ENCODE results near the gene SSMEM1.
A peak's percentile ranks its signal among the peaks of the same experiment; 100 is the strongest.
"Not testable (repeated sequence)": the region's sequence is repeated elsewhere in the genome, so short reads cannot be mapped to it uniquely, and the experiment has no call there.

SSMEM1 gene

GRCh38 chr7:130182990-130183389 is 24.7 kb upstream of the SSMEM1 start:
- FAIRE-seq (peak; percentile 74), DNase-seq (ENCODE audit: insufficient read length, low spot score) (no peak)
- TF ChIP-seq TAF1 (IDR thresholded peaks at IDR 0.05; ENCODE audit: low read depth, low read length) = no peak
- no peak for TF ChIP-seq POU2F2 (IDR thresholded peaks at IDR 0.05; ENCODE audit: low read depth, low read length)
- TF ChIP-seq POLR2AphosphoS5 (IDR thresholded peaks at IDR 0.05; ENCODE audit: low read depth, low read length) = no peak
- TF ChIP-seq SPI1 (IDR thresholded peaks at IDR 0.05; ENCODE audit: low read depth, low read length) = no peak
- no peak for TF ChIP-seq PAX5 (IDR thresholded peaks at IDR 0.05; ENCODE audit: insufficient read depth, low read length, severe bottlenecking)
- no peak for TF ChIP-seq POLR2A (IDR thresholded peaks at IDR 0.05; ENCODE audit: low read depth, low read length)

DNA sequence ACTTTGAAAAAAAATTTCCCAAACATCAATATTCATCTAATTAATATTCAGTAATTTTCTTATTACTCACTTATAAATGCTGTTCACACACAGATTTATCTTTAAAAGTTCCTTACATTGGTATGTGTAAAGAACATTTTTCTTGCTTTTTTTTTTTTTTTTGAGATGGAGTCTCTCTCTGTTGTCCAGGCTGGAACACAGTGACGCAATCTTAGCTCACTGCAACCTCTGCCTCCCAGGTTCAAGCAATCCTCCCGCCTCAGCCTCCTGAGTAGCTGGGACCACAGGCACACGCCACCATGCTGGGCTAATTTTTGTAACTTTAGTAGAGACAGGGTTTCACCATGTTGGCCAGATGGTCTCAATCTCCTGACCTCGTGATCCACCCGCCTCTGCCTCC is 23.3 kb upstream of the SSMEM1 start:
- FAIRE-seq; DNase-seq (ENCODE audit: insufficient read length, low spot score): not testable (repeated sequence)

GRCh38 chr7:130187360-130187759 is 20.3 kb upstream of the SSMEM1 start:
- TF ChIP-seq POU2F2 (IDR thresholded peaks at IDR 0.05; ENCODE audit: low read depth, low read length) (no peak), POLR2A (IDR thresholded peaks at IDR 0.05; ENCODE audit: low read depth, low read length) (no peak), PAX5 (IDR thresholded peaks at IDR 0.05; ENCODE audit: insufficient read depth, low read length, severe bottlenecking) (no peak), SPI1 (IDR thresholded peaks at IDR 0.05; ENCODE audit: low read depth, low read length) (no peak), POLR2AphosphoS5 (IDR thresholded peaks at IDR 0.05; ENCODE audit: low read depth, low read length) (no peak)
- no peak for DNase-seq (ENCODE audit: insufficient read length, low spot score)
- no peak for FAIRE-seq

- FAIRE-seq (no peak), DNase-seq (ENCODE audit: insufficient read length, low spot score) (no peak)
These were observed 18.3 kb upstream of the SSMEM1 start for GRCh38 chr7:130189343-130189742.

GRCh38 chr7:130191791-130192190 is 15.9 kb upstream of the SSMEM1 start:
- FAIRE-seq = peak; percentile 31
- no peak for DNase-seq (ENCODE audit: insufficient read length, low spot score)
- no peak for TF ChIP-seq POLR2A (IDR thresholded peaks at IDR 0.05; ENCODE audit: low read depth, low read length)
- TF ChIP-seq SPI1 (IDR thresholded peaks at IDR 0.05; ENCODE audit: low read depth, low read length) = no peak
- TF ChIP-seq POU2F2 (IDR thresholded peaks at IDR 0.05; ENCODE audit: low read depth, low read length) = no peak
- TF ChIP-seq TAF1 (IDR thresholded peaks at IDR 0.05; ENCODE audit: low read depth, low read length) = no peak
- peak; percentile 63 for TF ChIP-seq PAX5 (IDR thresholded peaks at IDR 0.05; ENCODE audit: insufficient read depth, low read length, severe bottlenecking)
- no peak for TF ChIP-seq POLR2AphosphoS5 (IDR thresholded peaks at IDR 0.05; ENCODE audit: low read depth, low read length)

More at GRCh38 chr7:130189343-130189742, 18.3 kb upstream of the SSMEM1 start:
- TF ChIP-seq PAX5 (IDR thresholded peaks at IDR 0.05; ENCODE audit: insufficient read depth, low read length, severe bottlenecking) (no peak), POLR2A (IDR thresholded peaks at IDR 0.05; ENCODE audit: low read depth, low read length) (no peak), POU2F2 (IDR thresholded peaks at IDR 0.05; ENCODE audit: low read depth, low read length) (no peak), POLR2AphosphoS5 (IDR thresholded peaks at IDR 0.05; ENCODE audit: low read depth, low read length) (no peak), TAF1 (IDR thresholded peaks at IDR 0.05; ENCODE audit: low read depth, low read length) (no peak), SPI1 (IDR thresholded peaks at IDR 0.05; ENCODE audit: low read depth, low read length) (no peak)

GRCh38 chr7:130195396-130195795 is 12.3 kb upstream of the SSMEM1 start:
- no peak for DNase-seq (ENCODE audit: insufficient read length, low spot score)
- TF ChIP-seq SPI1 (IDR thresholded peaks at IDR 0.05; ENCODE audit: low read depth, low read length) (no peak), POLR2AphosphoS5 (IDR thresholded peaks at IDR 0.05; ENCODE audit: low read depth, low read length) (no peak), POU2F2 (IDR thresholded peaks at IDR 0.05; ENCODE audit: low read depth, low read length) (no peak), POLR2A (IDR thresholded peaks at IDR 0.05; ENCODE audit: low read depth, low read length) (no peak), PAX5 (IDR thresholded peaks at IDR 0.05; ENCODE audit: insufficient read depth, low read length, severe bottlenecking) (no peak), TAF1 (IDR thresholded peaks at IDR 0.05; ENCODE audit: low read depth, low read length) (no peak)
- no peak for FAIRE-seq

- FAIRE-seq (no peak), DNase-seq (ENCODE audit: insufficient read length, low spot score) (no peak)
- TF ChIP-seq POLR2AphosphoS5 (IDR thresholded peaks at IDR 0.05; ENCODE audit: low read depth, low read length) = no peak
- no peak for TF ChIP-seq PAX5 (IDR thresholded peaks at IDR 0.05; ENCODE audit: insufficient read depth, low read length, severe bottlenecking)
- TF ChIP-seq TAF1 (IDR thresholded peaks at IDR 0.05; ENCODE audit: low read depth, low read length) = no peak
- no peak for TF ChIP-seq SPI1 (IDR thresholded peaks at IDR 0.05; ENCODE audit: low read depth, low read length)
- TF ChIP-seq POLR2A (IDR thresholded peaks at IDR 0.05; ENCODE audit: low read depth, low read length) = no peak
- TF ChIP-seq POU2F2 (IDR thresholded peaks at IDR 0.05; ENCODE audit: low read depth, low read length) = no peak
These were observed 11.2 kb upstream of the SSMEM1 start for GRCh38 chr7:130196476-130196875.

- DNase-seq (ENCODE audit: insufficient read length, low spot score) = no peak
These were observed 10.6 kb upstream of the SSMEM1 start for GRCh38 chr7:130197094-130197493.

DNA sequence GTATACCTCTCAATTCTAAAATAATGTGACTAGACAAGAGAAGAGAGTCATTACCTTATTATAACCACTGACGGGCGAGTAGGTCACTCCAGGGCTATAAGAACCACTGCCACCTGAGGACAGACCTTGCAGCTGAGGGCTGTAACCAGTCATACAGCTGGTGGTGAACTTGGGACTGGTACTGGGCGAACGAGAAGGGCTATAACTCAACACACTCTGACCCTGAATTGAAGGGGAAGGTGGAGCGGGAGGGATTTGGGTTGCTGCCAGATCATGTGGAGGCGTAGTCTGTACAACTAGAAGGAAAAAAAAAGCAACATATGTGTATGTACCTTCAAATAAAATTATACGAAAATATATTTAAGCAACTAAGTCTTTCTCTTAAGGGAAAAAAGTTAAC is 5.9 kb upstream of the SSMEM1 start:
- DNase-seq (ENCODE audit: insufficient read length, low spot score) (no peak), FAIRE-seq (no peak)
- TF ChIP-seq TAF1 (IDR thresholded peaks at IDR 0.05; ENCODE audit: low read depth, low read length) = no peak

More at GRCh38 chr7:130197094-130197493, 10.6 kb upstream of the SSMEM1 start:
- FAIRE-seq = no peak
- TF ChIP-seq TAF1 (IDR thresholded peaks at IDR 0.05; ENCODE audit: low read depth, low read length) (no peak), SPI1 (IDR thresholded peaks at IDR 0.05; ENCODE audit: low read depth, low read length) (no peak), POLR2AphosphoS5 (IDR thresholded peaks at IDR 0.05; ENCODE audit: low read depth, low read length) (no peak), POLR2A (IDR thresholded peaks at IDR 0.05; ENCODE audit: low read depth, low read length) (no peak), PAX5 (IDR thresholded peaks at IDR 0.05; ENCODE audit: insufficient read depth, low read length, severe bottlenecking) (no peak), POU2F2 (IDR thresholded peaks at IDR 0.05; ENCODE audit: low read depth, low read length) (no peak)

GRCh38 chr7:130205084-130205947 is 2.3 kb upstream of the SSMEM1 start, which contains the start of gene TMEM209:
TMEM209 (minus strand) TSS chr7:130205406; CDS start chr7:130205375, 31 bp downstream.
- TF ChIP-seq PAX5 (IDR thresholded peaks at IDR 0.05; ENCODE audit: insufficient read depth, low read length, severe bottlenecking) (peak; percentile 11), POU2F2 (IDR thresholded peaks at IDR 0.05; ENCODE audit: low read depth, low read length) (peak; percentile 79; the same call in 1 of the 2 replicates), POLR2A (IDR thresholded peaks at IDR 0.05; ENCODE audit: low read depth, low read length) (peak; percentile 97), TAF1 (IDR thresholded peaks at IDR 0.05; ENCODE audit: low read depth, low read length) (peak; percentile 85; the same call in 1 of the 2 replicates), SPI1 (IDR thresholded peaks at IDR 0.05; ENCODE audit: low read depth, low read length) (peak; percentile 20; the same call in 1 of the 2 replicates), POLR2AphosphoS5 (IDR thresholded peaks at IDR 0.05; ENCODE audit: low read depth, low read length) (peak; percentile 97)
- FAIRE-seq (peak; percentile 95), DNase-seq (ENCODE audit: insufficient read length, low spot score) (peak; percentile 90)
